H9 (cell line): ENCODE data around the gene PRUNE2. TPM values are rescaled to one million over a fixed set of nuclear protein-coding genes. Genes with fewer than 3 reads are reported as not detected.

ENCODE experiments used
- DNase-seq: peaks from one replicate; pipeline ENCODE4 v3.0.0-alpha.2; 2017
- H2AFZ ChIP-seq: one replicate; pipeline ENCODE4 v1.6.1; 2013; ENCODE audit warnings: mild to moderate bottlenecking, low read length, control low read depth, moderate library complexity
- H2AK5ac ChIP-seq: 2 replicates; pipeline ENCODE4 v1.6.1; 2013; ENCODE audit warnings: low read length, control low read depth, mixed read lengths; ENCODE audit not compliant: insufficient read length
- H2BK120ac ChIP-seq: one replicate; pipeline ENCODE4 v1.6.1; 2013; ENCODE audit warnings: low read depth, mild to moderate bottlenecking, low read length, control low read depth, inconsistent platforms; ENCODE audit not compliant: poor library complexity, severe bottlenecking
- H2BK12ac ChIP-seq: 2 replicates; pipeline ENCODE4 v1.6.1; 2013; ENCODE audit warnings: low read length, control low read depth, mixed read lengths, low read depth; ENCODE audit not compliant: insufficient read length
- H2BK15ac ChIP-seq: 2 replicates; pipeline ENCODE4 v1.6.1; 2013; ENCODE audit warnings: low read depth, low read length, control low read depth
- H2BK20ac ChIP-seq: one replicate; pipeline ENCODE4 v1.6.1; 2013; ENCODE audit warnings: low read depth, mild to moderate bottlenecking, low read length, control low read depth, inconsistent platforms; ENCODE audit not compliant: poor library complexity, severe bottlenecking
- H2BK5ac ChIP-seq: 2 replicates; pipeline ENCODE4 v1.6.1; 2013; ENCODE audit warnings: low read length, control low read depth, mixed read lengths; ENCODE audit not compliant: insufficient read length
- H3K14ac ChIP-seq: 2 replicates; pipeline ENCODE4 v1.6.1; 2013; ENCODE audit warnings: low read length, control low read depth; ENCODE audit not compliant: insufficient read depth
- H3K18ac ChIP-seq: 2 replicates; pipeline ENCODE4 v1.6.1; 2013; ENCODE audit warnings: low read depth, mild to moderate bottlenecking, mixed read lengths, low read length, control low read depth; ENCODE audit not compliant: insufficient read length
- H3K23ac ChIP-seq: 2 replicates; pipeline ENCODE4 v1.6.1; 2013; ENCODE audit warnings: low read length, control low read depth, mixed read lengths, low read depth; ENCODE audit not compliant: insufficient read length
- H3K23me2 ChIP-seq: 2 replicates; pipeline ENCODE4 v1.6.1; 2013; ENCODE audit warnings: low read depth, mild to moderate bottlenecking, mixed read lengths, low read length, control low read depth; ENCODE audit not compliant: insufficient read length, poor library complexity, severe bottlenecking
- H3K27ac ChIP-seq: 2 replicates; pipeline ENCODE4 v1.5.1; 2013; ENCODE audit warnings: low read length, control low read depth, mixed read lengths, low read depth; ENCODE audit not compliant: insufficient read length
- H3K27me3 ChIP-seq: 2 replicates; pipeline ENCODE4 v1.6.1; 2013; ENCODE audit warnings: low read length, control low read depth, inconsistent platforms; ENCODE audit not compliant: insufficient read depth
- H3K4ac ChIP-seq: 2 replicates; pipeline ENCODE4 v1.6.1; 2013; ENCODE audit warnings: low read depth, mild to moderate bottlenecking, control low read depth, inconsistent platforms, low read length, moderate library complexity
- H3K4me1 ChIP-seq: 2 replicates; pipeline ENCODE4 v1.6.1; 2013; ENCODE audit warnings: low read length, control low read depth, inconsistent platforms; ENCODE audit not compliant: insufficient read depth
- H3K4me2 ChIP-seq: 2 replicates; pipeline ENCODE4 v1.6.1; 2013; ENCODE audit warnings: low read length, control low read depth, mixed read lengths; ENCODE audit not compliant: insufficient read length, insufficient read depth
- H3K56ac ChIP-seq: 2 replicates; pipeline ENCODE4 v1.6.1; 2013; ENCODE audit warnings: low read depth, mild to moderate bottlenecking, mixed read lengths, low read length, control low read depth; ENCODE audit not compliant: insufficient read length
- H3K79me1 ChIP-seq: 2 replicates; pipeline ENCODE4 v1.6.1; 2013; ENCODE audit warnings: low read depth, mild to moderate bottlenecking, moderate library complexity, low read length, control low read depth, inconsistent platforms; ENCODE audit not compliant: insufficient read depth, poor library complexity, severe bottlenecking
- H3K79me2 ChIP-seq: 2 replicates; pipeline ENCODE4 v1.6.1; 2013; ENCODE audit warnings: low read length, control low read depth, inconsistent platforms; ENCODE audit not compliant: insufficient read depth
- H3K9ac ChIP-seq: 2 replicates; pipeline ENCODE4 v1.6.1; 2013; ENCODE audit warnings: low read length, control low read depth, mixed read lengths; ENCODE audit not compliant: insufficient read length; ENCODE audit errors: extremely low read depth
- H3K9me3 ChIP-seq: one replicate; pipeline ENCODE4 v1.6.1; 2013; ENCODE audit warnings: low read depth, low read length, inconsistent platforms; ENCODE audit not compliant: control insufficient read depth
- H3T11ph ChIP-seq: one replicate; pipeline ENCODE4 v1.6.1; 2013; ENCODE audit warnings: mild to moderate bottlenecking, low read length, control low read depth, inconsistent platforms
- H4K20me1 ChIP-seq: one replicate; pipeline ENCODE4 v1.6.1; 2013; ENCODE audit not compliant: control insufficient read depth, insufficient read length, insufficient read depth
- H4K5ac ChIP-seq: 2 replicates; pipeline ENCODE4 v1.6.1; 2013; ENCODE audit warnings: low read depth, mild to moderate bottlenecking, mixed read lengths, low read length, control low read depth; ENCODE audit not compliant: insufficient read length
- H4K8ac ChIP-seq: replicated peaks from 2 replicates; pipeline ENCODE4 v1.6.1; 2013; ENCODE audit warnings: low read length, control low read depth, mixed read lengths, low read depth; ENCODE audit not compliant: insufficient read length
- H4K91ac ChIP-seq: 2 replicates; pipeline ENCODE4 v1.6.1; 2013; ENCODE audit warnings: low read depth, mild to moderate bottlenecking, moderate library complexity, mixed read lengths, low read length, control low read depth; ENCODE audit not compliant: insufficient read length
- H3K27ac Mint-ChIP-seq, 3 experiments: 2 replicates in 2 of 3; 3 replicates in 1 of 3; pipeline ENCODE4 v1.8.0; 2020 to 2021; ENCODE audit warnings: mixed read lengths in 3 of 3, mild to moderate bottlenecking in 1 of 3, moderate library complexity in 1 of 3
- H3K27me3 Mint-ChIP-seq: 2 replicates; pipeline ENCODE4 v1.8.0; 2021; ENCODE audit warnings: low read depth, mild to moderate bottlenecking, moderate library complexity, mixed read lengths
- H3K36me3 Mint-ChIP-seq, 3 experiments: 2 replicates in 2 of 3; 3 replicates in 1 of 3; pipeline ENCODE4 v1.8.0; 2020 to 2021; ENCODE audit warnings: low read depth in 3 of 3, mixed read lengths in 3 of 3; ENCODE audit not compliant: insufficient read depth in 1 of 3
- H3K4me1 Mint-ChIP-seq, 2 experiments: 2 replicates each; pipeline ENCODE4 v1.8.0; 2020; ENCODE audit warnings: mixed read lengths in 2 of 2
- H3K4me3 Mint-ChIP-seq, 2 experiments: 2 replicates in 1 of 2; 3 replicates in 1 of 2; pipeline ENCODE4 v1.8.0; 2020 to 2021; ENCODE audit warnings: mild to moderate bottlenecking in 2 of 2, mixed read lengths in 2 of 2, moderate library complexity in 1 of 2
- H3K9me3 Mint-ChIP-seq, 2 experiments: 2 replicates in 1 of 2; 3 replicates in 1 of 2; pipeline ENCODE4 v1.8.0; 2020; ENCODE audit warnings: mild to moderate bottlenecking in 2 of 2, mixed read lengths in 2 of 2, moderate library complexity in 1 of 2
- CTCF ChIP-seq: fragments of 200-600 bp; sonication (generic); conservative IDR thresholded peaks from 3 replicates; pipeline ENCODE4 v1.8.0; 2021; ENCODE audit warnings: antibody characterized with exemption, mild to moderate bottlenecking
- WGBS: extraction: QIAGEN DNeasy Blood & Tissue Kit; methylation state at CpG from one replicate; pipeline ENCODE4 v1.1.7; 2013; ENCODE audit warnings: missing lambda C conversion rate, low lambda C conversion rate, mixed read lengths; ENCODE audit not compliant: insufficient read length; ENCODE audit errors: extremely low coverage; 5-methylcytosine and 5-hydroxymethylcytosine counted together
- total RNA-seq: library from RNA; stranded (reverse); gene quantifications from 2 replicates; pipeline ENCODE4 v1.2.1, GENCODE V29; 2021

The PRUNE2 gene
- total RNA-seq, 1 experiment from 2014 or later = 12.1 TPM

GRCh38 chr9:76583256-76583655, 322.7 kb downstream of the PRUNE2 start:
- H3K4me2 ChIP-seq = no peak overlapping the region
- H3K56ac ChIP-seq = no peak overlapping the region
- Mint-ChIP-seq H3K36me3 (no peaks in the 10 kb centered on the region; a peak in 1 of 7 replicates), H3K9me3 (no peaks in the 10 kb centered on the region; a peak in 1 of 5 replicates), H3K27me3 (no peaks in the 10 kb centered on the region), H3K27ac (no peak overlapping the region), H3K4me1 (peaks cover 7 to 17% of the 10 kb centered on the region in 2 experiments; a peak in 3 of 4 replicates), H3K4me3 (no peak overlapping the region)
- H2BK5ac ChIP-seq = no peak overlapping the region
- no peak overlapping the region for H2AK5ac ChIP-seq
- H4K5ac ChIP-seq = no peak overlapping the region
- H2AFZ ChIP-seq = no peak overlapping the region
- no peak overlapping the region for H3K23ac ChIP-seq
- H4K8ac ChIP-seq = no peak overlapping the region
- no peak overlapping the region for H3K27ac ChIP-seq
- no peak for TF ChIP-seq CTCF
- H4K91ac ChIP-seq = no peak overlapping the region
- no peaks in the 10 kb centered on the region for H3K9me3 ChIP-seq
- H3K18ac ChIP-seq = no peak overlapping the region
- no peak overlapping the region for H2BK12ac ChIP-seq
- no peak overlapping the region for H2BK20ac ChIP-seq
- no peaks in the 10 kb centered on the region for H4K20me1 ChIP-seq
- H3K9ac ChIP-seq = no peak overlapping the region
- WGBS = no CpG with 5 or more reads among the region's 7 CpGs
- no peaks in the 10 kb centered on the region for H3K27me3 ChIP-seq
- DNase-seq = no peak
- H3K4me1 ChIP-seq = no peaks in the 10 kb centered on the region
- H3T11ph ChIP-seq = no peak overlapping the region
- no peaks in the 10 kb centered on the region for H3K79me2 ChIP-seq
- no peak overlapping the region for H2BK15ac ChIP-seq
- H3K23me2 ChIP-seq = no peaks in the 10 kb centered on the region
- H3K79me1 ChIP-seq = no peaks in the 10 kb centered on the region
- H3K14ac ChIP-seq = no peak overlapping the region
- no peak overlapping the region for H3K4ac ChIP-seq
- H2BK120ac ChIP-seq = no peak overlapping the region
